Lung (tissue), 12 donors: Measurements from ENCODE around the gene SLC22A4. TPM values are rescaled to one million over a fixed set of nuclear protein-coding genes. Genes with fewer than 3 reads are reported as not detected.

Experiments used
- ATAC-seq: fragments of 200-7000 bp; cut with Tn5 transposase; one replicate; pipeline ENCODE4 v1.9.1; 2020; ENCODE audit warnings: moderate number of reproducible peaks; ENCODE audit not compliant: insufficient read depth, low FRiP score
- DNase-seq, 3 donors: peaks; one replicate each; pipeline ENCODE4 v3.0.0-alpha.2; 2013 to 2017
- H3K27ac ChIP-seq, 2 donors: one replicate each; pipeline ENCODE4 v1.5.1; 2013; ENCODE audit warnings: mild to moderate bottlenecking in 2 of 2, moderate library complexity in 2 of 2, control low read depth in 1 of 2, inconsistent platforms in 1 of 2, low read depth in 1 of 2, low read length in 1 of 2
- H3K27me3 ChIP-seq, 3 donors: one replicate each; pipeline ENCODE4 v1.5.1; 2013; ENCODE audit warnings: low read length in 2 of 3; ENCODE audit not compliant: control insufficient read depth in 3 of 3, insufficient read depth in 3 of 3
- H3K36me3 ChIP-seq, 4 donors: one replicate each; pipeline ENCODE4 v1.5.1; 2013; ENCODE audit warnings: low read length in 4 of 4, mild to moderate bottlenecking in 1 of 4, moderate library complexity in 1 of 4; ENCODE audit not compliant: control insufficient read depth in 4 of 4, insufficient read depth in 4 of 4
- H3K4me1 ChIP-seq, 5 donors: one replicate each; pipeline ENCODE4 v1.5.1; 2013; ENCODE audit warnings: low read length in 5 of 5, mild to moderate bottlenecking in 2 of 5, moderate library complexity in 1 of 5; ENCODE audit not compliant: control insufficient read depth in 5 of 5, insufficient read depth in 5 of 5
- H3K4me3 ChIP-seq: one replicate; pipeline ENCODE4 v1.5.1; 2013; ENCODE audit warnings: mild to moderate bottlenecking, control low read depth, moderate library complexity
- H3K9ac ChIP-seq, 2 donors: one replicate each; pipeline ENCODE4 v1.5.1; 2013; ENCODE audit warnings: low read length in 2 of 2, control low read depth in 1 of 2; ENCODE audit not compliant: insufficient read depth in 1 of 2
- H3K9me3 ChIP-seq, 4 donors: one replicate each; pipeline ENCODE4 v1.5.1; 2013; ENCODE audit warnings: low read length in 3 of 4, mild to moderate bottlenecking in 1 of 4, moderate library complexity in 1 of 4; ENCODE audit not compliant: control insufficient read depth in 4 of 4, insufficient read depth in 3 of 4
- CTCF ChIP-seq: IDR thresholded peaks from 2 replicates; pipeline ENCODE4 v1.5.1; 2012; ENCODE audit warnings: mild to moderate bottlenecking; ENCODE audit errors: control extremely low read depth, extremely low read depth
- WGBS, 2 donors: extraction: QIAGEN DNeasy Blood & Tissue Kit; methylation state at CpG; one replicate each; pipeline ENCODE4 v1.1.7; 2013; 5-methylcytosine and 5-hydroxymethylcytosine counted together
- polyA plus RNA-seq, 2 donors: library from polyadenylated mRNA; stranded (reverse); fragments of 200-250 nt; gene quantifications; one replicate each; pipeline ENCODE4 v1.2.1, GENCODE V29; 2013
- total RNA-seq, 2 donors: library from RNA; depleted of rRNA in 1 of 2; stranded (reverse); fragments of >200 nt in 1 of 2; gene quantifications; one replicate each; pipeline ENCODE4 v1.2.1, GENCODE V29; 2014 to 2021
- donor health status: control.
- donor health status: control.
- donor health status: Bipolar disorder and iron deficiency.
- donor health status: healthy.
- donor health status: DM: yes; HTN: yes; CAD: no.

The SLC22A4 gene
- total and polyA plus RNA-seq, 4 donors: 3.6 to 18.1 (median 13.3) TPM

- DNase-seq: peak in 2 of 3 donors; percentile 25 to 33
- Histone ChIP-seq H3K27me3 (peaks cover 0 to 9% (median 0%) of the 10 kb centered on the region in 3 donors), H3K4me3 (peak overlapping the region; percentile 34), H3K4me1 (peaks cover 0 to 17% (median 2%) of the 10 kb centered on the region in 5 donors), H3K9me3 (no peaks in the 10 kb centered on the region), H3K27ac (peak overlapping the region; percentile 90 to 93), H3K36me3 (no peaks in the 10 kb centered on the region), H3K9ac (peak overlapping the region in 1 of 2 donors; percentile 16)
- 3 to 5% methylated on average over 49 to 50 of the region's 50 CpGs for WGBS, 2 donors
- TF ChIP-seq CTCF: no peak
- ATAC-seq: peak; percentile 53
Observed at GRCh38 chr5:132294728-132295504, 722 bp downstream of the SLC22A4 start.

- DNase-seq: no peak
- Histone ChIP-seq H3K9me3 (no peaks in the 10 kb centered on the region), H3K9ac (no peak overlapping the region), H3K27me3 (peaks cover 0 to 9% (median 0%) of the 10 kb centered on the region in 3 donors), H3K4me3 (no peak overlapping the region), H3K27ac (peak overlapping the region in 1 of 2 donors; percentile 77), H3K36me3 (no peaks in the 10 kb centered on the region), H3K4me1 (peaks cover 0 to 18% (median 2%) of the 10 kb centered on the region in 5 donors)
- no peak for TF ChIP-seq CTCF
- ATAC-seq: no peak
- 61 to 88% methylated on average over 8 of the region's 8 CpGs for WGBS, 2 donors
Observed at GRCh38 chr5:132295505-132296411, 1.6 kb downstream of the SLC22A4 start.

GRCh38 chr5:132296412-132297016, 2.3 kb downstream of the SLC22A4 start:
- Histone ChIP-seq H3K4me1 (peaks cover 0 to 21% (median 4%) of the 10 kb centered on the region in 5 donors), H3K27me3 (peaks cover 0 to 9% (median 0%) of the 10 kb centered on the region in 3 donors), H3K4me3 (no peak overlapping the region), H3K9ac (no peak overlapping the region), H3K36me3 (no peaks in the 10 kb centered on the region), H3K27ac (no peak overlapping the region), H3K9me3 (no peaks in the 10 kb centered on the region)
- TF ChIP-seq CTCF: no peak
- DNase-seq (peak in 1 of 3 donors; percentile 21), ATAC-seq (no peak)
- 65 to 83% methylated on average over 8 of the region's 8 CpGs for WGBS, 2 donors
